CD4-positive, alpha-beta T cell (primary cell): Measurements from ENCODE around the gene GABRB3. TPM values are rescaled to one million over a fixed set of nuclear protein-coding genes. Genes with fewer than 3 reads are reported as not detected.

Experiments
- ATAC-seq: fragments of 200-7000 bp; cut with Tn5 transposase; one replicate; pipeline ENCODE4 v1.10.0; 2022; ENCODE audit warnings: mild to moderate bottlenecking; ENCODE audit not compliant: poor library complexity
- CTCF ChIA-PET: fragments of 350-600 bp; sonication (Branson Sonifier 250); formaldehyde crosslinking; loops from one replicate; lab custom pipeline; 2021; ENCODE audit warnings: antibody characterized with exemption, inconsistent platforms; lab: Charles Lee
- POLR2A ChIA-PET: fragments of 350-600 bp; sonication (Branson Sonifier 250); formaldehyde crosslinking; loops from one replicate; lab custom pipeline; 2021; ENCODE audit warnings: antibody characterized with exemption, inconsistent platforms; lab: Charles Lee
- DNase-seq, 14 experiments: peaks; one replicate each; pipeline ENCODE4 v3.0.0-alpha.2; 2013 to 2020; ENCODE audit warnings: mixed read lengths in 2 of 14
- H3K27ac ChIP-seq, 2 donors: one replicate each; pipeline versions ENCODE4 v1.5.1 to v1.7.0; 2013; ENCODE audit warnings: low read length in 2 of 2, low read depth in 1 of 2, mild to moderate bottlenecking in 1 of 2
- H3K27me3 ChIP-seq, 2 experiments: 1 replicate in 1 of 2; 2 replicates in 1 of 2; pipeline versions ENCODE4 v1.6.1 to v1.7.0; 2013; ENCODE audit warnings: low read length in 2 of 2, control low read depth in 1 of 2, mild to moderate bottlenecking in 1 of 2, moderate library complexity in 1 of 2; ENCODE audit not compliant: insufficient read depth in 2 of 2, control insufficient read depth in 1 of 2
- H3K36me3 ChIP-seq: one replicate; pipeline ENCODE4 v1.6.1; 2013; ENCODE audit warnings: low read length, control low read depth; ENCODE audit not compliant: insufficient read depth
- H3K4me1 ChIP-seq: one replicate; pipeline ENCODE4 v1.6.1; 2013; ENCODE audit warnings: low read length, control low read depth; ENCODE audit not compliant: insufficient read depth
- H3K4me3 ChIP-seq: one replicate; pipeline ENCODE4 v1.5.1; 2013; ENCODE audit warnings: mild to moderate bottlenecking, low read length, moderate library complexity
- H3K9me3 ChIP-seq, 2 experiments: 1 replicate in 1 of 2; 2 replicates in 1 of 2; pipeline versions ENCODE4 v1.6.1 to v1.7.0; 2013; ENCODE audit warnings: low read length in 2 of 2, mild to moderate bottlenecking in 2 of 2, control low read depth in 1 of 2, moderate library complexity in 1 of 2; ENCODE audit not compliant: control insufficient read depth in 1 of 2, insufficient read depth in 1 of 2
- H3K27ac Mint-ChIP-seq: one replicate; pipeline ENCODE4 v1.8.0; 2020; ENCODE audit warnings: mixed read lengths
- H3K27me3 Mint-ChIP-seq: one replicate; pipeline ENCODE4 v1.8.0; 2021; ENCODE audit warnings: mixed read lengths
- H3K36me3 Mint-ChIP-seq: one replicate; pipeline ENCODE4 v1.8.0; 2021; ENCODE audit warnings: low read depth, mixed read lengths
- H3K4me1 Mint-ChIP-seq: one replicate; pipeline ENCODE4 v1.8.0; 2021; ENCODE audit warnings: low read depth, mixed read lengths
- H3K4me3 Mint-ChIP-seq: one replicate; pipeline ENCODE4 v1.8.0; 2020; ENCODE audit warnings: mild to moderate bottlenecking, mixed read lengths
- H3K9me3 Mint-ChIP-seq: one replicate; pipeline ENCODE4 v1.8.0; 2020; ENCODE audit warnings: mixed read lengths
- intact Hi-C, 2 experiments: fragments of 100-400 bp; cut with DNase I in 1 of 2; cut with micrococcal nuclease in 1 of 2; formaldehyde crosslinking; loops; one replicate each; pipeline versions ENCODE4 v1.15.1 to v1.9.0; 2023 to 2025; cut with DNase I, micrococcal nuclease
- total RNA-seq, 174 experiments: library from RNA in 2 of 174; stranded (reverse) in 2 of 174; gene quantifications; one replicate each; pipeline ENCODE4 v1.2.3 and lab custom pipeline; 2021 to 2026
- TF ChIP-seq, protein P1 (sequence below): fragments of 200-600 bp; IDR thresholded peaks from one replicate; pipeline ENCODE4 v1.8.0; 2022; ENCODE audit warnings: antibody characterized with exemption, mild to moderate bottlenecking

GABRB3 gene
- total RNA-seq, 2 experiments from 2014 or later, result not detected

DNA sequence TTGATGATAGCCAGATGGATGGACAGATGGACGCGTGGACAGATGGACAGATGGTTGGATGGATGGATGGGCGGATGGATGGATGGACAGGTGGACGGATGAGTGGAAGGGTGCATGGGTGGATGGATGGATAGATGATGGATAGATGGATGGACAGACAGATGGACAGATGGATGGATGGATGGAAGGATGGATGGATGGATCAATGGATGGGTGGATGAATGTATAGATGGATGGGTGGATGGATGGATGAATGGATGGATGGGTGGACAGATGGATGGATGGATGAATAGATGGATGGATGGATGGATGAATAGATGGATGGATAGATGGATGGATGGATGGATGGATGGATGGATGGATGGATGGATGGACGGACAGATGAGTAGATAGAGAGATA is 40.9 kb downstream of the GABRB3 start:
- Mint-ChIP-seq H3K4me3 (no peak overlapping the region), H3K36me3 (no peaks in the 10 kb centered on the region), H3K9me3 (peaks cover 15% of the 10 kb centered on the region), H3K27ac (no peak overlapping the region), H3K4me1 (no peaks in the 10 kb centered on the region), H3K27me3 (no peaks in the 10 kb centered on the region)
- intact Hi-C loops, result no loop called here
- ATAC-seq (no peak), DNase-seq (no peak)
- ChIA-PET CTCF (no interaction called here), POLR2A (no interaction called here)
- Histone ChIP-seq H3K27ac (no peak overlapping the region), H3K4me1 (no peaks in the 10 kb centered on the region), H3K36me3 (no peaks in the 10 kb centered on the region), H3K9me3 (peaks cover 0 to 27% of the 10 kb centered on the region in 2 experiments), H3K27me3 (no peaks in the 10 kb centered on the region), H3K4me3 (no peak overlapping the region)
- TF ChIP-seq, protein P1, sequence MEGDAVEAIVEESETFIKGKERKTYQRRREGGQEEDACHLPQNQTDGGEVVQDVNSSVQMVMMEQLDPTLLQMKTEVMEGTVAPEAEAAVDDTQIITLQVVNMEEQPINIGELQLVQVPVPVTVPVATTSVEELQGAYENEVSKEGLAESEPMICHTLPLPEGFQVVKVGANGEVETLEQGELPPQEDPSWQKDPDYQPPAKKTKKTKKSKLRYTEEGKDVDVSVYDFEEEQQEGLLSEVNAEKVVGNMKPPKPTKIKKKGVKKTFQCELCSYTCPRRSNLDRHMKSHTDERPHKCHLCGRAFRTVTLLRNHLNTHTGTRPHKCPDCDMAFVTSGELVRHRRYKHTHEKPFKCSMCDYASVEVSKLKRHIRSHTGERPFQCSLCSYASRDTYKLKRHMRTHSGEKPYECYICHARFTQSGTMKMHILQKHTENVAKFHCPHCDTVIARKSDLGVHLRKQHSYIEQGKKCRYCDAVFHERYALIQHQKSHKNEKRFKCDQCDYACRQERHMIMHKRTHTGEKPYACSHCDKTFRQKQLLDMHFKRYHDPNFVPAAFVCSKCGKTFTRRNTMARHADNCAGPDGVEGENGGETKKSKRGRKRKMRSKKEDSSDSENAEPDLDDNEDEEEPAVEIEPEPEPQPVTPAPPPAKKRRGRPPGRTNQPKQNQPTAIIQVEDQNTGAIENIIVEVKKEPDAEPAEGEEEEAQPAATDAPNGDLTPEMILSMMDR, result no peak

DNA sequence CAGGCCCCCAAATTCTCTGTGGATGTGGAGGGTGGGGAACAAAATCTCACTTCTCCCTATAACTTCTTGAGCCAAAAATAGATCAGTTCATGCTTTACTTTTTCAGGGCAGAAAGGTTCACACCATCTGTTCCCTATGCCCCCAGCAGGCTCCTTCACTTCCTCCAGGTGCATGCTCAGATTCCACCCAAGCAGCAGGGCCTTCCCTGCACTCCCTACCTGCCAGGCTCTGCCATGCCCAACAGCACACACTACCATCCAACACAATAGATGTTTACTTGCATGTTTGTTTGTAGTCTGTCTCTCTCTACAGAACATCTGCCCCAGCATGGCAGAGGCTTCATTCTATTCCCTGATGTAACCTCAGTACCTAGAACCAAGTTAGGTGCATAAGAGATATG is 43.3 kb downstream of the GABRB3 start:
- Mint-ChIP-seq H3K36me3 (no peaks in the 10 kb centered on the region), H3K4me1 (no peaks in the 10 kb centered on the region), H3K4me3 (no peak overlapping the region), H3K27ac (no peak overlapping the region), H3K9me3 (peaks cover 18% of the 10 kb centered on the region), H3K27me3 (no peaks in the 10 kb centered on the region)
- Histone ChIP-seq H3K36me3 (no peaks in the 10 kb centered on the region), H3K27ac (no peak overlapping the region), H3K4me1 (no peaks in the 10 kb centered on the region), H3K27me3 (no peaks in the 10 kb centered on the region), H3K4me3 (no peak overlapping the region), H3K9me3 (peaks cover 0 to 24% of the 10 kb centered on the region in 2 experiments)
- POLR2A ChIA-PET, result no interaction called here
- CTCF ChIA-PET, result no interaction called here
- ATAC-seq (no peak), DNase-seq (no peak)
- TF ChIP-seq, protein P1, result no peak
- intact Hi-C loops, result no loop called here

DNA sequence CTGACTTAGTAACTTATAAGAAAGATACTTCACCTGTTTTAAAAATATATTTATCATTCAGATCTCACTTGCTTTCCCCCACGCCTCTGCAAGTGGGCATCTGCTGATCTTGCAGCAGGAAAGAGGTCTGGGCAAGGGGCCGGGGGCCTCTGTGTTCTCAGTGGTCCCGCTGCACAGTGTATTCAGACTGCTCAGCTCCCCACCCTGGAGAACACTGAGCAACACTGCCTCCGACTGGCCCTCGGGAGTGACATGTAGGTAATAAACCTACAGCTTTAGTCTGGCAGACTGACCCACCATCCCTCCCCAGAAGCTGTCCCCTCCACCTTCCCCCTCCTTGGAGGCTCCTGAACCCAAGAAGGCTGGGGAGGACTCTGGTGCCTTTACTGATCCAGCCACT is 43.8 kb downstream of the GABRB3 start:
- ChIA-PET CTCF (no interaction called here), POLR2A (no interaction called here)
- H3K4me3 ChIP-seq, result no peak overlapping the region
- no peaks in the 10 kb centered on the region for H3K4me1 Mint-ChIP-seq
- peaks cover 0 to 20% of the 10 kb centered on the region in 2 experiments for H3K9me3 ChIP-seq
- TF ChIP-seq, protein P1, result no peak
- H3K36me3 Mint-ChIP-seq, result no peaks in the 10 kb centered on the region
- H3K9me3 Mint-ChIP-seq, result peaks cover 19% of the 10 kb centered on the region
- H3K27ac ChIP-seq, result no peak overlapping the region
- no peaks in the 10 kb centered on the region for H3K27me3 ChIP-seq
- intact Hi-C loops, result no loop called here
- H3K27me3 Mint-ChIP-seq, result no peaks in the 10 kb centered on the region
- H3K27ac Mint-ChIP-seq, result no peak overlapping the region
- no peak for DNase-seq
- H3K4me3 Mint-ChIP-seq, result no peak overlapping the region
- H3K36me3 ChIP-seq, result no peaks in the 10 kb centered on the region
- H3K4me1 ChIP-seq, result no peaks in the 10 kb centered on the region
- no peak for ATAC-seq
